ENCODE results near the gene SEZ6L.

DNA sequence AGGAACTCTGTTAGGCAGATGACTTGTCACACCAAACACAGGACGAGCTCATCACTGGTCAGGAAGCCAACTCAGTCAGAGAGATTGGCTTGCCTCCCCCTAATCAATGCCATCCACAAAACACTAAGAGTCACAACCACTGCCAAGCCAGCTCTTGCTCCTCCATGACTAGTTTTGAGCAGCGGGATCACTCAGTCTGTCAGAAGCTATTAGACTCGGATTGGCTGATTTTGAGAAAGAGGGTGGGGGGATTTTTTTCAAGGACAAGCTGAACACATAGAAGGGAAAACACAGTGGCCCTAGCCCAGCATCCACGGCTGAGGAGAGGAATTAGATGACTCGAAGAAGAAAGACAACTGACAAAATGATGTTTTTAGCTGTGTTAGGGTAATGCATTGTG, 55.9 kb downstream of the SEZ6L start:
- TF ChIP-seq EZH2 (IDR thresholded peaks at IDR 0.05; ENCODE audit: borderline replicate concordance, low read length) (no peak), CTCF (conservative IDR thresholded peaks at IDR 0.05 in 1 of 2, IDR thresholded peaks at IDR 0.05 in 1 of 2; ENCODE audit: extremely low read depth in 1 of 2, insufficient read depth in 1 of 2, low read depth in 1 of 2, low read length in 2 of 2) (no peak)
